HAP-1 (cell line): ENCODE results near the gene CTNNA2.

ENCODE experiments used
- DNase-seq, 2 experiments: peaks; one replicate each; pipeline ENCODE4 v3.0.0-alpha.2; 2016 to 2020; ENCODE audit warnings: low spot score in 2 of 2
- H3K27me3 ChIP-seq: fragments of 250-450 bp; sonication (Bioruptor Pico); 2 replicates; pipeline ENCODE4 v1.5.1; 2020; ENCODE audit warnings: low read depth, mild to moderate bottlenecking, moderate library complexity
- H3K36me3 ChIP-seq: fragments of 250-450 bp; sonication (Bioruptor Pico); replicated peaks from 2 replicates; pipeline ENCODE4 v1.5.1; 2020; ENCODE audit warnings: mild to moderate bottlenecking
- H3K4me1 ChIP-seq: fragments of 250-450 bp; sonication (Bioruptor Pico); 2 replicates; pipeline ENCODE4 v1.5.1; 2020; ENCODE audit warnings: mild to moderate bottlenecking
- H3K4me3 ChIP-seq: fragments of 250-450 bp; sonication (Bioruptor Pico); 2 replicates; pipeline ENCODE4 v1.5.1; 2020; ENCODE audit warnings: mild to moderate bottlenecking, moderate library complexity
- H3K9me3 ChIP-seq: fragments of 250-450 bp; sonication (Bioruptor Pico); 2 replicates; pipeline ENCODE4 v1.5.1; 2020; ENCODE audit warnings: mild to moderate bottlenecking, moderate library complexity
- in situ Hi-C: fragments of 300-500 bp; cut with MboI; formaldehyde crosslinking; loops from 3 replicates; pipeline ENCODE4 v1.14.3; 2020; ENCODE audit warnings: low sequenced_read_pairs, inconsistent platforms, mixed read lengths

The CTNNA2 gene

GRCh38 chr2:80482276-80482675 is 969.4 kb downstream of the CTNNA2 start:
- Histone ChIP-seq H3K4me3 (no peak overlapping the region), H3K36me3 (no peaks in the 10 kb centered on the region), H3K4me1 (no peaks in the 10 kb centered on the region), H3K9me3 (no peaks in the 10 kb centered on the region), H3K27me3 (no peaks in the 10 kb centered on the region)
- in situ Hi-C loops = no loop called here
- no peak for DNase-seq

- Histone ChIP-seq H3K27me3 (no peaks in the 10 kb centered on the region), H3K4me1 (no peaks in the 10 kb centered on the region), H3K4me3 (no peak overlapping the region), H3K9me3 (no peaks in the 10 kb centered on the region), H3K36me3 (no peaks in the 10 kb centered on the region)
- in situ Hi-C loops = no loop called here
- no peak for DNase-seq
These were observed 976.9 kb downstream of the CTNNA2 start for GRCh38 chr2:80489717-80490116.

GRCh38 chr2:80490964-80491363 is 978.1 kb downstream of the CTNNA2 start:
- H3K36me3 ChIP-seq = no peaks in the 10 kb centered on the region
- no peak overlapping the region for H3K4me3 ChIP-seq
- DNase-seq = no peak
- no peaks in the 10 kb centered on the region for H3K9me3 ChIP-seq
- H3K4me1 ChIP-seq = no peaks in the 10 kb centered on the region
- H3K27me3 ChIP-seq = no peaks in the 10 kb centered on the region
- in situ Hi-C loops = no loop called here

GRCh38 chr2:80496346-80496745 is 983.5 kb downstream of the CTNNA2 start:
- H3K27me3 ChIP-seq = no peaks in the 10 kb centered on the region
- no peaks in the 10 kb centered on the region for H3K36me3 ChIP-seq
- no peaks in the 10 kb centered on the region for H3K4me1 ChIP-seq
- in situ Hi-C loops = no loop called here
- DNase-seq = no peak
- no peaks in the 10 kb centered on the region for H3K9me3 ChIP-seq
- H3K4me3 ChIP-seq = no peak overlapping the region

GRCh38 chr2:80496775-80497174 is 983.9 kb downstream of the CTNNA2 start:
- Histone ChIP-seq H3K9me3 (no peaks in the 10 kb centered on the region), H3K4me1 (no peaks in the 10 kb centered on the region), H3K36me3 (no peaks in the 10 kb centered on the region), H3K27me3 (no peaks in the 10 kb centered on the region), H3K4me3 (no peak overlapping the region)
- no peak for DNase-seq
- in situ Hi-C loops = no loop called here

- H3K36me3 ChIP-seq = no peaks in the 10 kb centered on the region
- in situ Hi-C loops = no loop called here
- H3K4me1 ChIP-seq = no peaks in the 10 kb centered on the region
- peak; percentile 10 to 62 for DNase-seq
- no peak overlapping the region for H3K4me3 ChIP-seq
- no peaks in the 10 kb centered on the region for H3K9me3 ChIP-seq
- H3K27me3 ChIP-seq = no peaks in the 10 kb centered on the region
These were observed 986.2 kb downstream of the CTNNA2 start for GRCh38 chr2:80499095-80499494.

- Histone ChIP-seq H3K36me3 (no peaks in the 10 kb centered on the region), H3K9me3 (no peaks in the 10 kb centered on the region), H3K4me1 (no peaks in the 10 kb centered on the region), H3K27me3 (no peaks in the 10 kb centered on the region), H3K4me3 (no peak overlapping the region)
- in situ Hi-C loops = no loop called here
- no peak for DNase-seq
These were observed 989.2 kb downstream of the CTNNA2 start for GRCh38 chr2:80501874-80502624.

GRCh38 chr2:80506563-80506962 is 993.7 kb downstream of the CTNNA2 start:
- Histone ChIP-seq H3K4me1 (no peaks in the 10 kb centered on the region), H3K9me3 (no peaks in the 10 kb centered on the region), H3K4me3 (no peak overlapping the region), H3K36me3 (no peaks in the 10 kb centered on the region), H3K27me3 (no peaks in the 10 kb centered on the region)
- in situ Hi-C loops = no loop called here
- no peak for DNase-seq

- no peaks in the 10 kb centered on the region for H3K36me3 ChIP-seq
- H3K4me1 ChIP-seq = no peaks in the 10 kb centered on the region
- in situ Hi-C loops = no loop called here
- H3K9me3 ChIP-seq = no peaks in the 10 kb centered on the region
- no peak for DNase-seq
- no peak overlapping the region for H3K4me3 ChIP-seq
- no peaks in the 10 kb centered on the region for H3K27me3 ChIP-seq
These were observed 997.9 kb downstream of the CTNNA2 start for GRCh38 chr2:80510716-80511115.

- Histone ChIP-seq H3K9me3 (no peaks in the 10 kb centered on the region), H3K27me3 (no peaks in the 10 kb centered on the region), H3K4me1 (no peaks in the 10 kb centered on the region), H3K4me3 (no peak overlapping the region), H3K36me3 (no peaks in the 10 kb centered on the region)
- in situ Hi-C loops = no loop called here
- DNase-seq = no peak
These were observed 1003.1 kb downstream of the CTNNA2 start for GRCh38 chr2:80515964-80516363.

GRCh38 chr2:80517316-80517715 is 1004.5 kb downstream of the CTNNA2 start:
- Histone ChIP-seq H3K4me1 (no peaks in the 10 kb centered on the region), H3K27me3 (no peaks in the 10 kb centered on the region), H3K36me3 (no peaks in the 10 kb centered on the region), H3K9me3 (no peaks in the 10 kb centered on the region), H3K4me3 (no peak overlapping the region)
- no peak for DNase-seq
- in situ Hi-C loops = no loop called here

GRCh38 chr2:80519121-80519643 is 1006.3 kb downstream of the CTNNA2 start:
- H3K4me3 ChIP-seq = no peak overlapping the region
- H3K27me3 ChIP-seq = no peaks in the 10 kb centered on the region
- no peak for DNase-seq
- in situ Hi-C loops = no loop called here
- H3K4me1 ChIP-seq = no peaks in the 10 kb centered on the region
- H3K36me3 ChIP-seq = no peaks in the 10 kb centered on the region
- no peaks in the 10 kb centered on the region for H3K9me3 ChIP-seq

- no peak for DNase-seq
These were observed 1006.9 kb downstream of the CTNNA2 start for GRCh38 chr2:80519699-80520291.

GRCh38 chr2:80525152-80525551 is 1012.3 kb downstream of the CTNNA2 start:
- Histone ChIP-seq H3K4me3 (no peak overlapping the region), H3K36me3 (no peaks in the 10 kb centered on the region), H3K27me3 (no peaks in the 10 kb centered on the region), H3K4me1 (no peaks in the 10 kb centered on the region), H3K9me3 (no peaks in the 10 kb centered on the region)
- no peak for DNase-seq
- in situ Hi-C loops = no loop called here

More at GRCh38 chr2:80519699-80520291, 1006.9 kb downstream of the CTNNA2 start:
- Histone ChIP-seq H3K9me3 (no peaks in the 10 kb centered on the region), H3K36me3 (no peaks in the 10 kb centered on the region), H3K4me3 (no peak overlapping the region), H3K4me1 (no peaks in the 10 kb centered on the region), H3K27me3 (no peaks in the 10 kb centered on the region)
- in situ Hi-C loops = no loop called here
